DND-41 (cell line): ENCODE measurements around the gene F13A1.
A peak's percentile ranks its signal among the peaks of the same experiment; 100 is the strongest.

ENCODE experiments used
- ATAC-seq: fragments of 200-7000 bp; cut with Tn5 transposase; 3 replicates; pipeline ENCODE4 v1.9.1; 2021; ENCODE audit warnings: low read depth; ENCODE audit not compliant: insufficient read depth
- DNase-seq: peaks from one replicate; pipeline ENCODE4 v3.0.0-alpha.2; 2020
- H2AFZ ChIP-seq: 2 replicates; pipeline ENCODE4 v1.6.0; 2012; ENCODE audit warnings: low read depth, low read length
- H3K27ac ChIP-seq: 2 replicates; pipeline ENCODE4 v1.5.1; 2012; ENCODE audit warnings: low read length, inconsistent platforms
- H3K27me3 ChIP-seq: fragments of 200-600 bp; sonication (generic); 2 replicates; pipeline ENCODE4 v1.6.0; 2012; ENCODE audit warnings: low read length, mild to moderate bottlenecking, inconsistent platforms; ENCODE audit not compliant: insufficient read depth, poor library complexity
- H3K36me3 ChIP-seq: 2 replicates; pipeline ENCODE4 v1.5.1; 2012; ENCODE audit warnings: low read length, inconsistent platforms; ENCODE audit not compliant: insufficient read depth
- H3K4me1 ChIP-seq: 2 replicates; pipeline ENCODE4 v1.5.1; 2012; ENCODE audit warnings: mild to moderate bottlenecking, low read length; ENCODE audit not compliant: insufficient read depth
- H3K4me2 ChIP-seq: 2 replicates; pipeline ENCODE4 v1.6.0; 2012; ENCODE audit warnings: mild to moderate bottlenecking, moderate library complexity, low read length, inconsistent platforms; ENCODE audit not compliant: insufficient read depth
- H3K4me3 ChIP-seq, 2 experiments: fragments of 200-600 bp in 1 of 2; shearing (Covaris generic) in 1 of 2; 2 replicates each; pipeline ENCODE4 v1.5.1; 2012 to 2016; ENCODE audit warnings: inconsistent platforms in 2 of 2, low read length in 2 of 2, mild to moderate bottlenecking in 2 of 2, low read depth in 1 of 2, moderate library complexity in 1 of 2
- H3K79me2 ChIP-seq: 2 replicates; pipeline ENCODE4 v1.6.0; 2012; ENCODE audit warnings: low read length, inconsistent platforms; ENCODE audit not compliant: insufficient read depth
- H3K9ac ChIP-seq: 2 replicates; pipeline ENCODE4 v1.6.0; 2012; ENCODE audit warnings: low read depth, mild to moderate bottlenecking, inconsistent platforms, low read length, moderate library complexity
- H3K9me3 ChIP-seq: 2 replicates; pipeline ENCODE4 v1.5.1; 2012; ENCODE audit warnings: low read length, moderate library complexity, mild to moderate bottlenecking, inconsistent platforms; ENCODE audit not compliant: insufficient read depth, severe bottlenecking
- H4K20me1 ChIP-seq: 2 replicates; pipeline ENCODE4 v1.6.0; 2012; ENCODE audit warnings: low read length; ENCODE audit not compliant: insufficient read depth
- CTCF ChIP-seq: IDR thresholded peaks from 2 replicates; pipeline ENCODE4 v1.5.1; 2012; ENCODE audit warnings: borderline replicate concordance, low read length, moderate library complexity, mild to moderate bottlenecking; ENCODE audit not compliant: poor library complexity, severe bottlenecking; ENCODE audit errors: extremely low read depth
- EZH2 ChIP-seq: IDR thresholded peaks from 3 replicates; pipeline ENCODE4 v1.6.1; 2012; ENCODE audit warnings: borderline replicate concordance, low read depth, mild to moderate bottlenecking, moderate library complexity, low read length, inconsistent platforms; ENCODE audit not compliant: severe bottlenecking

F13A1 gene

GRCh38 chr6:6234963-6235362 lies 85.5 kb downstream of the F13A1 start:
- no peak overlapping the region for H2AFZ ChIP-seq
- no peak overlapping the region for H3K27ac ChIP-seq
- H3K36me3 ChIP-seq = no peaks in the 10 kb centered on the region
- no peaks in the 10 kb centered on the region for H3K9me3 ChIP-seq
- DNase-seq (no peak), ATAC-seq (no peak)
- no peak overlapping the region for H3K4me2 ChIP-seq
- H3K9ac ChIP-seq = no peak overlapping the region
- H4K20me1 ChIP-seq = no peaks in the 10 kb centered on the region
- TF ChIP-seq EZH2 (no peak), CTCF (no peak)
- peaks cover 4% of the 10 kb centered on the region for H3K27me3 ChIP-seq
- H3K4me3 ChIP-seq = no peak overlapping the region
- H3K4me1 ChIP-seq = no peaks in the 10 kb centered on the region
- no peaks in the 10 kb centered on the region for H3K79me2 ChIP-seq

GRCh38 chr6:6230286-6230685 lies 90.2 kb downstream of the F13A1 start:
- Histone ChIP-seq H3K27me3 (peaks cover 2% of the 10 kb centered on the region), H3K9ac (no peak overlapping the region), H2AFZ (no peak overlapping the region), H3K4me1 (no peaks in the 10 kb centered on the region), H3K9me3 (no peaks in the 10 kb centered on the region), H3K79me2 (no peaks in the 10 kb centered on the region), H3K4me3 (no peak overlapping the region), H3K36me3 (no peaks in the 10 kb centered on the region), H3K4me2 (no peak overlapping the region), H3K27ac (no peak overlapping the region), H4K20me1 (no peaks in the 10 kb centered on the region)
- peak; percentile 8 for DNase-seq
- TF ChIP-seq CTCF (no peak), EZH2 (no peak)
- ATAC-seq = no peak

- TF ChIP-seq EZH2 = no peak
- TF ChIP-seq CTCF = no peak
Measured at GRCh38 chr6:6227896-6228295, 92.6 kb downstream of the F13A1 start.

GRCh38 chr6:6225885-6226529 lies 94.5 kb downstream of the F13A1 start:
- no peak for TF ChIP-seq EZH2
- TF ChIP-seq CTCF = no peak

More at GRCh38 chr6:6227896-6228295, 92.6 kb downstream of the F13A1 start:
- Histone ChIP-seq H3K4me2 (no peak overlapping the region), H3K36me3 (no peaks in the 10 kb centered on the region), H3K27me3 (peaks cover 2% of the 10 kb centered on the region), H3K9ac (no peak overlapping the region), H3K4me1 (no peaks in the 10 kb centered on the region), H3K79me2 (no peaks in the 10 kb centered on the region), H4K20me1 (no peaks in the 10 kb centered on the region), H3K4me3 (no peak overlapping the region), H2AFZ (no peak overlapping the region), H3K27ac (no peak overlapping the region), H3K9me3 (no peaks in the 10 kb centered on the region)
- no peak for DNase-seq
- no peak for ATAC-seq

More at GRCh38 chr6:6225885-6226529, 94.5 kb downstream of the F13A1 start:
- Histone ChIP-seq H3K4me3 (no peak overlapping the region), H3K4me1 (no peaks in the 10 kb centered on the region), H4K20me1 (no peaks in the 10 kb centered on the region), H3K36me3 (no peaks in the 10 kb centered on the region), H3K9ac (no peak overlapping the region), H3K9me3 (no peaks in the 10 kb centered on the region), H3K79me2 (no peaks in the 10 kb centered on the region), H3K4me2 (no peak overlapping the region), H3K27ac (no peak overlapping the region), H2AFZ (no peak overlapping the region), H3K27me3 (peaks cover 2% of the 10 kb centered on the region)
- DNase-seq (no peak), ATAC-seq (no peak)
